H9 (cell line): ENCODE data around the gene KLLN. TPM values are rescaled to one million over a fixed set of nuclear protein-coding genes. Genes with fewer than 3 reads are reported as not detected.
"Not testable (repeated sequence)": the region's sequence is repeated elsewhere in the genome, so short reads cannot be mapped to it uniquely, and the experiment has no call there.

ENCODE experiments used
- DNase-seq: peaks from one replicate; pipeline ENCODE4 v3.0.0-alpha.2; 2017
- H2AFZ ChIP-seq: one replicate; pipeline ENCODE4 v1.6.1; 2013; ENCODE audit warnings: mild to moderate bottlenecking, low read length, control low read depth, moderate library complexity
- H2AK5ac ChIP-seq: 2 replicates; pipeline ENCODE4 v1.6.1; 2013; ENCODE audit warnings: low read length, control low read depth, mixed read lengths; ENCODE audit not compliant: insufficient read length
- H2BK120ac ChIP-seq: one replicate; pipeline ENCODE4 v1.6.1; 2013; ENCODE audit warnings: low read depth, mild to moderate bottlenecking, low read length, control low read depth, inconsistent platforms; ENCODE audit not compliant: poor library complexity, severe bottlenecking
- H2BK12ac ChIP-seq: 2 replicates; pipeline ENCODE4 v1.6.1; 2013; ENCODE audit warnings: low read length, control low read depth, mixed read lengths, low read depth; ENCODE audit not compliant: insufficient read length
- H2BK15ac ChIP-seq: 2 replicates; pipeline ENCODE4 v1.6.1; 2013; ENCODE audit warnings: low read depth, low read length, control low read depth
- H2BK20ac ChIP-seq: one replicate; pipeline ENCODE4 v1.6.1; 2013; ENCODE audit warnings: low read depth, mild to moderate bottlenecking, low read length, control low read depth, inconsistent platforms; ENCODE audit not compliant: poor library complexity, severe bottlenecking
- H2BK5ac ChIP-seq: 2 replicates; pipeline ENCODE4 v1.6.1; 2013; ENCODE audit warnings: low read length, control low read depth, mixed read lengths; ENCODE audit not compliant: insufficient read length
- H3K14ac ChIP-seq: 2 replicates; pipeline ENCODE4 v1.6.1; 2013; ENCODE audit warnings: low read length, control low read depth; ENCODE audit not compliant: insufficient read depth
- H3K18ac ChIP-seq: 2 replicates; pipeline ENCODE4 v1.6.1; 2013; ENCODE audit warnings: low read depth, mild to moderate bottlenecking, mixed read lengths, low read length, control low read depth; ENCODE audit not compliant: insufficient read length
- H3K23ac ChIP-seq: 2 replicates; pipeline ENCODE4 v1.6.1; 2013; ENCODE audit warnings: low read length, control low read depth, mixed read lengths, low read depth; ENCODE audit not compliant: insufficient read length
- H3K23me2 ChIP-seq: 2 replicates; pipeline ENCODE4 v1.6.1; 2013; ENCODE audit warnings: low read depth, mild to moderate bottlenecking, mixed read lengths, low read length, control low read depth; ENCODE audit not compliant: insufficient read length, poor library complexity, severe bottlenecking
- H3K27ac ChIP-seq: 2 replicates; pipeline ENCODE4 v1.5.1; 2013; ENCODE audit warnings: low read length, control low read depth, mixed read lengths, low read depth; ENCODE audit not compliant: insufficient read length
- H3K27me3 ChIP-seq: 2 replicates; pipeline ENCODE4 v1.6.1; 2013; ENCODE audit warnings: low read length, control low read depth, inconsistent platforms; ENCODE audit not compliant: insufficient read depth
- H3K4ac ChIP-seq: 2 replicates; pipeline ENCODE4 v1.6.1; 2013; ENCODE audit warnings: low read depth, mild to moderate bottlenecking, control low read depth, inconsistent platforms, low read length, moderate library complexity
- H3K4me1 ChIP-seq: 2 replicates; pipeline ENCODE4 v1.6.1; 2013; ENCODE audit warnings: low read length, control low read depth, inconsistent platforms; ENCODE audit not compliant: insufficient read depth
- H3K4me2 ChIP-seq: 2 replicates; pipeline ENCODE4 v1.6.1; 2013; ENCODE audit warnings: low read length, control low read depth, mixed read lengths; ENCODE audit not compliant: insufficient read length, insufficient read depth
- H3K56ac ChIP-seq: 2 replicates; pipeline ENCODE4 v1.6.1; 2013; ENCODE audit warnings: low read depth, mild to moderate bottlenecking, mixed read lengths, low read length, control low read depth; ENCODE audit not compliant: insufficient read length
- H3K79me1 ChIP-seq: 2 replicates; pipeline ENCODE4 v1.6.1; 2013; ENCODE audit warnings: low read depth, mild to moderate bottlenecking, moderate library complexity, low read length, control low read depth, inconsistent platforms; ENCODE audit not compliant: insufficient read depth, poor library complexity, severe bottlenecking
- H3K79me2 ChIP-seq: 2 replicates; pipeline ENCODE4 v1.6.1; 2013; ENCODE audit warnings: low read length, control low read depth, inconsistent platforms; ENCODE audit not compliant: insufficient read depth
- H3K9ac ChIP-seq: 2 replicates; pipeline ENCODE4 v1.6.1; 2013; ENCODE audit warnings: low read length, control low read depth, mixed read lengths; ENCODE audit not compliant: insufficient read length; ENCODE audit errors: extremely low read depth
- H3K9me3 ChIP-seq: one replicate; pipeline ENCODE4 v1.6.1; 2013; ENCODE audit warnings: low read depth, low read length, inconsistent platforms; ENCODE audit not compliant: control insufficient read depth
- H3T11ph ChIP-seq: one replicate; pipeline ENCODE4 v1.6.1; 2013; ENCODE audit warnings: mild to moderate bottlenecking, low read length, control low read depth, inconsistent platforms
- H4K20me1 ChIP-seq: one replicate; pipeline ENCODE4 v1.6.1; 2013; ENCODE audit not compliant: control insufficient read depth, insufficient read length, insufficient read depth
- H4K5ac ChIP-seq: 2 replicates; pipeline ENCODE4 v1.6.1; 2013; ENCODE audit warnings: low read depth, mild to moderate bottlenecking, mixed read lengths, low read length, control low read depth; ENCODE audit not compliant: insufficient read length
- H4K8ac ChIP-seq: replicated peaks from 2 replicates; pipeline ENCODE4 v1.6.1; 2013; ENCODE audit warnings: low read length, control low read depth, mixed read lengths, low read depth; ENCODE audit not compliant: insufficient read length
- H4K91ac ChIP-seq: 2 replicates; pipeline ENCODE4 v1.6.1; 2013; ENCODE audit warnings: low read depth, mild to moderate bottlenecking, moderate library complexity, mixed read lengths, low read length, control low read depth; ENCODE audit not compliant: insufficient read length
- H3K27ac Mint-ChIP-seq, 3 experiments: 2 replicates in 2 of 3; 3 replicates in 1 of 3; pipeline ENCODE4 v1.8.0; 2020 to 2021; ENCODE audit warnings: mixed read lengths in 3 of 3, mild to moderate bottlenecking in 1 of 3, moderate library complexity in 1 of 3
- H3K27me3 Mint-ChIP-seq: 2 replicates; pipeline ENCODE4 v1.8.0; 2021; ENCODE audit warnings: low read depth, mild to moderate bottlenecking, moderate library complexity, mixed read lengths
- H3K36me3 Mint-ChIP-seq, 3 experiments: 2 replicates in 2 of 3; 3 replicates in 1 of 3; pipeline ENCODE4 v1.8.0; 2020 to 2021; ENCODE audit warnings: low read depth in 3 of 3, mixed read lengths in 3 of 3; ENCODE audit not compliant: insufficient read depth in 1 of 3
- H3K4me1 Mint-ChIP-seq, 2 experiments: 2 replicates each; pipeline ENCODE4 v1.8.0; 2020; ENCODE audit warnings: mixed read lengths in 2 of 2
- H3K4me3 Mint-ChIP-seq, 2 experiments: 2 replicates in 1 of 2; 3 replicates in 1 of 2; pipeline ENCODE4 v1.8.0; 2020 to 2021; ENCODE audit warnings: mild to moderate bottlenecking in 2 of 2, mixed read lengths in 2 of 2, moderate library complexity in 1 of 2
- H3K9me3 Mint-ChIP-seq, 2 experiments: 2 replicates in 1 of 2; 3 replicates in 1 of 2; pipeline ENCODE4 v1.8.0; 2020; ENCODE audit warnings: mild to moderate bottlenecking in 2 of 2, mixed read lengths in 2 of 2, moderate library complexity in 1 of 2
- WGBS: extraction: QIAGEN DNeasy Blood & Tissue Kit; methylation state at CpG from one replicate; pipeline ENCODE4 v1.1.7; 2013; ENCODE audit warnings: missing lambda C conversion rate, low lambda C conversion rate, mixed read lengths; ENCODE audit not compliant: insufficient read length; ENCODE audit errors: extremely low coverage; 5-methylcytosine and 5-hydroxymethylcytosine counted together
- total RNA-seq: library from RNA; stranded (reverse); gene quantifications from 2 replicates; pipeline ENCODE4 v1.2.1, GENCODE V29; 2021
- TF ChIP-seq, protein P1 (sequence below): fragments of 200-600 bp; sonication (generic); conservative IDR thresholded peaks from 3 replicates; pipeline ENCODE4 v1.8.0; 2021; ENCODE audit warnings: antibody characterized with exemption, mild to moderate bottlenecking

KLLN gene
- total RNA-seq, 1 experiment from 2014 or later: 0.79 TPM

DNA sequence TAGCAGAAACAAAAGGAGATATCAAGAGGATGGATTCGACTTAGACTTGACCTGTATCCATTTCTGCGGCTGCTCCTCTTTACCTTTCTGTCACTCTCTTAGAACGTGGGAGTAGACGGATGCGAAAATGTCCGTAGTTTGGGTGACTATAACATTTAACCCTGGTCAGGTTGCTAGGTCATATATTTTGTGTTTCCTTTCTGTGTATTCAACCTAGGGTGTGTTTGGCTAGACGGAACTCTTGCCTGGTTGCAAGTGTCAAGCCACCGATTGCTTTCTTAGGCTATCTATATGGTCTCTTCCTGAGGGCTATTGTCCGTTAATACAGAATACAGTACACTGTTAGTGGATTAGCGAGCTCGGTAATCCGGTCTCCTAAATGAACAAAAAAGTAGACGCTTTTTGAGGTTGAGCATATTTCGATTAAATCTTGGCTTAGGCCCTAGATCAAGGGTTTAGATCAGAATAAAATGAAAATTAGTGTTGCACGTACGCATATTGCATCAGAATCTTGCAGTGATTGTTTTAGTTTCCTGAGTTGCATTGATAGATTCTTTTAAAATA is 1.2 kb upstream of the KLLN start:
- Histone ChIP-seq H4K8ac (no peak overlapping the region), H3K79me1 (no peaks in the 10 kb centered on the region), H3K9ac (peak overlapping the region; percentile 86), H3K79me2 (peaks cover 24% of the 10 kb centered on the region; the same call in 1 of the 2 replicates), H3K23ac (no peak overlapping the region), H3K18ac (no peak overlapping the region), H3K27ac (no peak overlapping the region), H3K27me3 (no peaks in the 10 kb centered on the region), H4K91ac (no peak overlapping the region), H2BK5ac (no peak overlapping the region), H2AK5ac (no peak overlapping the region), H3K4ac (no peak overlapping the region), H4K20me1 (no peaks in the 10 kb centered on the region), H3K23me2 (peaks cover 17% of the 10 kb centered on the region), H4K5ac (no peak overlapping the region), H3K4me1 (no peaks in the 10 kb centered on the region), H3T11ph (no peak overlapping the region), H3K9me3 (no peaks in the 10 kb centered on the region), H2AFZ (no peak overlapping the region), H3K4me2 (peak overlapping the region; percentile 96), H2BK20ac (no peak overlapping the region), H3K56ac (no peak overlapping the region), H3K14ac (no peak overlapping the region), H2BK15ac (no peak overlapping the region), H2BK120ac (no peak overlapping the region), H2BK12ac (no peak overlapping the region)
- H3K36me3 Mint-ChIP-seq: peaks cover 0 to 6% (median 5%) of the 10 kb centered on the region in 3 experiments; a peak in 5 of 7 replicates
- no peak for DNase-seq
- peaks cover 8% of the 10 kb centered on the region; the same call in 1 of the 2 replicates for H3K27me3 Mint-ChIP-seq
- H3K4me3 Mint-ChIP-seq: peak overlapping the region; percentile 97 to 98
- H3K27ac Mint-ChIP-seq: peak overlapping the region in 2 of 3 experiments; percentile 56 to 77; a peak in 3 of 7 replicates
- H3K4me1 Mint-ChIP-seq: peaks cover 41 to 43% of the 10 kb centered on the region in 2 experiments
- TF ChIP-seq, protein P1, sequence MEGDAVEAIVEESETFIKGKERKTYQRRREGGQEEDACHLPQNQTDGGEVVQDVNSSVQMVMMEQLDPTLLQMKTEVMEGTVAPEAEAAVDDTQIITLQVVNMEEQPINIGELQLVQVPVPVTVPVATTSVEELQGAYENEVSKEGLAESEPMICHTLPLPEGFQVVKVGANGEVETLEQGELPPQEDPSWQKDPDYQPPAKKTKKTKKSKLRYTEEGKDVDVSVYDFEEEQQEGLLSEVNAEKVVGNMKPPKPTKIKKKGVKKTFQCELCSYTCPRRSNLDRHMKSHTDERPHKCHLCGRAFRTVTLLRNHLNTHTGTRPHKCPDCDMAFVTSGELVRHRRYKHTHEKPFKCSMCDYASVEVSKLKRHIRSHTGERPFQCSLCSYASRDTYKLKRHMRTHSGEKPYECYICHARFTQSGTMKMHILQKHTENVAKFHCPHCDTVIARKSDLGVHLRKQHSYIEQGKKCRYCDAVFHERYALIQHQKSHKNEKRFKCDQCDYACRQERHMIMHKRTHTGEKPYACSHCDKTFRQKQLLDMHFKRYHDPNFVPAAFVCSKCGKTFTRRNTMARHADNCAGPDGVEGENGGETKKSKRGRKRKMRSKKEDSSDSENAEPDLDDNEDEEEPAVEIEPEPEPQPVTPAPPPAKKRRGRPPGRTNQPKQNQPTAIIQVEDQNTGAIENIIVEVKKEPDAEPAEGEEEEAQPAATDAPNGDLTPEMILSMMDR: no peak
- WGBS: no CpG with 5 or more reads among the region's 16 CpGs
- no peaks in the 10 kb centered on the region; a peak in 1 of 5 replicates for H3K9me3 Mint-ChIP-seq

DNA sequence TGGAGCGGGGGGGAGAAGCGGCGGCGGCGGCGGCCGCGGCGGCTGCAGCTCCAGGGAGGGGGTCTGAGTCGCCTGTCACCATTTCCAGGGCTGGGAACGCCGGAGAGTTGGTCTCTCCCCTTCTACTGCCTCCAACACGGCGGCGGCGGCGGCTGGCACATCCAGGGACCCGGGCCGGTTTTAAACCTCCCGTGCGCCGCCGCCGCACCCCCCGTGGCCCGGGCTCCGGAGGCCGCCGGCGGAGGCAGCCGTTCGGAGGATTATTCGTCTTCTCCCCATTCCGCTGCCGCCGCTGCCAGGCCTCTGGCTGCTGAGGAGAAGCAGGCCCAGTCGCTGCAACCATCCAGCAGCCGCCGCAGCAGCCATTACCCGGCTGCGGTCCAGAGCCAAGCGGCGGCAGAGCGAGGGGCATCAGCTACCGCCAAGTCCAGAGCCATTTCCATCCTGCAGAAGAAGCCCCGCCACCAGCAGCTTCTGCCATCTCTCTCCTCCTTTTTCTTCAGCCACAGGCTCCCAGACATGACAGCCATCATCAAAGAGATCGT is 690 bp upstream of the KLLN start:
- not testable (repeated sequence) for H2AK5ac ChIP-seq, H4K20me1 ChIP-seq, H2BK5ac ChIP-seq, H3K4me1 ChIP-seq, H3K9me3 Mint-ChIP-seq, H3K36me3 Mint-ChIP-seq, H3K56ac ChIP-seq, H2BK20ac ChIP-seq, H3T11ph ChIP-seq, H3K9me3 ChIP-seq, H2BK12ac ChIP-seq, H4K91ac ChIP-seq, H3K27ac ChIP-seq, H4K5ac ChIP-seq, H2BK120ac ChIP-seq, H3K23ac ChIP-seq, H2BK15ac ChIP-seq, H3K27me3 Mint-ChIP-seq, H3K79me1 ChIP-seq, DNase-seq, H3K27me3 ChIP-seq, H3K18ac ChIP-seq, H2AFZ ChIP-seq, H3K4ac ChIP-seq, H3K14ac ChIP-seq, H4K8ac ChIP-seq
- WGBS: no CpG with 5 or more reads among the region's 47 CpGs
- Histone ChIP-seq H3K9ac (peak overlapping the region; percentile 86), H3K79me2 (peaks cover 24% of the 10 kb centered on the region; the same call in 1 of the 2 replicates), H3K23me2 (peaks cover 17% of the 10 kb centered on the region), H3K4me2 (peak overlapping the region; percentile 96)
- H3K27ac Mint-ChIP-seq: peak overlapping the region in 2 of 3 experiments; percentile 56 to 77; a peak in 2 of 7 replicates
- H3K4me1 Mint-ChIP-seq: peaks cover 40 to 41% of the 10 kb centered on the region in 2 experiments
- peak overlapping the region; percentile 97 to 98 for H3K4me3 Mint-ChIP-seq
